ENCODE measurements around the gene OR2H2.

The OR2H2 gene

DNA sequence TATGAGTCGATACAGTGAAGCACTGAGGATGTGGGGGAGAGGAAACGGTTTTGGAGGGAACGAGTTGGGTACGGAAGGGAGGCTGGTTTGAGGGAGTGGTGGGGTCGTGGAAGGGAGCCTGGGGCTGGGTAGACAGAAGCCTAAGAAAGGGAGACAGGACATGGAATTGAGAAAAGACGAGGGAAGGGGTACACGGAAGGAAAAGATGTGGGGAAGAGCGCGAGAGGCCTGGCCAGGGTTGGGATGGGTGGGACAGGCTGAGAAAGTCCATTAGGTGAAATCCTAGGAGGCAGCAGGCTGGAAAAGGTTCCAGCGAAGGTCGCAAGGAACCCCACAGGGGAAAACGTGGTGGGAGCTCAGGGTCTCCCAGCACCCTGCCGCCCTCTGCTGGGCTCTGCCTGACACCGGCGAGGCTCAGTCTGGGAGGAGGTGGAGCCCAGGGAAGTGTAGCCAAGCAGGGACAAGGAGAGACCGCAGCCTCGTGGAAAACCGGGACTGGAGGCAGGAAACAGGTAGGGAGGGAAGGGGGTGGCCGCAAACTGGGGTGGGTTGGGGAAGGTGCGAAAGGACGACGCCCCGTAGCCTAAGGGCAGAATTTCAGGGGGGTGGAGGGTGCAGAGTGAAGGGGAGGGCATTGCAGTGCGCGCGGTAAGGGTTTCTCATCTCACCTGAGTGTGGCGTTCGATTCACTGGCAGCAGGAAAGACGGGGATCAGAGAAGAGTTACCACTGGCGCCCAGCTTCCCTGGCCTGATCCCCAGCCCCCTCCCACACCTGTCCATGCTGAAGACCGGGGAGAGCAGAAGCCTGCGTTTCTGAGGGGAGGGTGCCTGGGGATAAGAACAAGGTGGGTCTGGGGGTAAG, 43.7 kb downstream of the OR2H2 start (continued):
- TF ChIP-seq ZBTB11 (tag by site-specific recombination; conservative IDR thresholded peaks at IDR 0.05; ENCODE audit: low read depth), result peak; percentile 51
- peak; percentile 46; the same call in 1 of the 2 replicates for TF ChIP-seq ZFP69B (tag by site-specific recombination; IDR thresholded peaks at IDR 0.05)
- TF ChIP-seq, protein P1, sequence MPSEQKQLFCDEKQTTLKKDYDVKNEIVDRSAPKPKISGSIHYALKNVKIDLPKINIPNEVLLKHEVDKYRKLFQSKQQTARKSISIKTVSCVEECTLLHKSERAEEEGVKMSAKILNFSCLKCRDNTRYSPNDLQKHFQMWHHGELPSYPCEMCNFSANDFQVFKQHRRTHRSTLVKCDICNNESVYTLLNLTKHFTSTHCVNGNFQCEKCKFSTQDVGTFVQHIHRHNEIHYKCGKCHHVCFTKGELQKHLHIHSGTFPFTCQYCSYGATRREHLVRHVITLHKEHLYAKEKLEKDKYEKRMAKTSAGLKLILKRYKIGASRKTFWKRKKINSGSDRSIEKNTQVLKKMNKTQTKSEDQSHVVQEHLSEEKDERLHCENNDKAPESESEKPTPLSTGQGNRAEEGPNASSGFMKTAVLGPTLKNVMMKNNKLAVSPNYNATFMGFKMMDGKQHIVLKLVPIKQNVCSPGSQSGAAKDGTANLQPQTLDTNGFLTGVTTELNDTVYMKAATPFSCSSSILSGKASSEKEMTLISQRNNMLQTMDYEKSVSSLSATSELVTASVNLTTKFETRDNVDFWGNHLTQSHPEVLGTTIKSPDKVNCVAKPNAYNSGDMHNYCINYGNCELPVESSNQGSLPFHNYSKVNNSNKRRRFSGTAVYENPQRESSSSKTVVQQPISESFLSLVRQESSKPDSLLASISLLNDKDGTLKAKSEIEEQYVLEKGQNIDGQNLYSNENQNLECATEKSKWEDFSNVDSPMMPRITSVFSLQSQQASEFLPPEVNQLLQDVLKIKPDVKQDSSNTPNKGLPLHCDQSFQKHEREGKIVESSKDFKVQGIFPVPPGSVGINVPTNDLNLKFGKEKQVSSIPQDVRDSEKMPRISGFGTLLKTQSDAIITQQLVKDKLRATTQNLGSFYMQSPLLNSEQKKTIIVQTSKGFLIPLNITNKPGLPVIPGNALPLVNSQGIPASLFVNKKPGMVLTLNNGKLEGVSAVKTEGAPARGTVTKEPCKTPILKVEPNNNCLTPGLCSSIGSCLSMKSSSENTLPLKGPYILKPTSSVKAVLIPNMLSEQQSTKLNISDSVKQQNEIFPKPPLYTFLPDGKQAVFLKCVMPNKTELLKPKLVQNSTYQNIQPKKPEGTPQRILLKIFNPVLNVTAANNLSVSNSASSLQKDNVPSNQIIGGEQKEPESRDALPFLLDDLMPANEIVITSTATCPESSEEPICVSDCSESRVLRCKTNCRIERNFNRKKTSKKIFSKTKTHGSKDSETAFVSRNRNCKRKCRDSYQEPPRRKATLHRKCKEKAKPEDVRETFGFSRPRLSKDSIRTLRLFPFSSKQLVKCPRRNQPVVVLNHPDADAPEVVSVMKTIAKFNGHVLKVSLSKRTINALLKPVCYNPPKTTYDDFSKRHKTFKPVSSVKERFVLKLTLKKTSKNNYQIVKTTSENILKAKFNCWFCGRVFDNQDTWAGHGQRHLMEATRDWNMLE (tag by site-specific recombination; conservative IDR thresholded peaks at IDR 0.05; ENCODE audit: low read depth), result 0 out of 2 replicates have a peak, but pooled peaks have one; percentile 22
- peak; percentile 76 for TF ChIP-seq ZNF660 (tag by site-specific recombination; IDR thresholded peaks at IDR 0.05)
- TF ChIP-seq ZNF600 (tag by site-specific recombination; IDR thresholded peaks at IDR 0.05), result peak; percentile 99
- TF ChIP-seq ZNF148 (tag by site-specific recombination; IDR thresholded peaks at IDR 0.05; ENCODE audit: borderline replicate concordance), result no peak
- TF ChIP-seq ZNF121 (tag by site-specific recombination; IDR thresholded peaks at IDR 0.05), result no peak
- no peak for TF ChIP-seq ZNF302 (tag by site-specific recombination; IDR thresholded peaks at IDR 0.05; ENCODE audit: low read depth)
- TF ChIP-seq ZNF341 (tag by site-specific recombination; IDR thresholded peaks at IDR 0.05; ENCODE audit: low read depth), result peak; percentile 39
- TF ChIP-seq ZNF324 (tag by site-specific recombination; IDR thresholded peaks at IDR 0.05), result 0 out of 2 replicates have a peak, but pooled peaks have one; percentile 50
- TF ChIP-seq ZNF677 (tag by site-specific recombination; IDR thresholded peaks at IDR 0.05), result no peak
- peak; percentile 90 for TF ChIP-seq ZBTB8A (tag by site-specific recombination; IDR thresholded peaks at IDR 0.05)
- no peak; the same call in 1 of the 2 replicates for TF ChIP-seq MYNN (tag by site-specific recombination; IDR thresholded peaks at IDR 0.05; ENCODE audit: borderline replicate concordance)
- TF ChIP-seq ZIC2 (tag by site-specific recombination; IDR thresholded peaks at IDR 0.05), result peak; percentile 90
- no peak for TF ChIP-seq ZNF521 (tag by site-specific recombination; IDR thresholded peaks at IDR 0.05)
- TF ChIP-seq WT1 (tag by site-specific recombination; IDR thresholded peaks at IDR 0.05), result peak; percentile 4
- no peak for TF ChIP-seq ZNF223 (tag by site-specific recombination; IDR thresholded peaks at IDR 0.05)
- TF ChIP-seq ZNF311 (tag by site-specific recombination; IDR thresholded peaks at IDR 0.05; ENCODE audit: borderline replicate concordance), result no peak
- TF ChIP-seq MZF1 (tag by site-specific recombination; IDR thresholded peaks at IDR 0.05; ENCODE audit: borderline replicate concordance), result no peak; the same call in 1 of the 2 replicates
- peak; percentile 46; the same call in 1 of the 2 replicates for TF ChIP-seq ZNF561 (tag by site-specific recombination; IDR thresholded peaks at IDR 0.05; ENCODE audit: borderline replicate concordance)
- TF ChIP-seq KLF7 (tag by site-specific recombination; IDR thresholded peaks at IDR 0.05; ENCODE audit: borderline replicate concordance), result peak; percentile 71
- TF ChIP-seq ZNF555 (tag by site-specific recombination; conservative IDR thresholded peaks at IDR 0.05), result no peak
- TF ChIP-seq ZNF639 (tag by site-specific recombination; IDR thresholded peaks at IDR 0.05), result peak; percentile 62; the same call in 1 of the 2 replicates
- TF ChIP-seq, protein P2, sequence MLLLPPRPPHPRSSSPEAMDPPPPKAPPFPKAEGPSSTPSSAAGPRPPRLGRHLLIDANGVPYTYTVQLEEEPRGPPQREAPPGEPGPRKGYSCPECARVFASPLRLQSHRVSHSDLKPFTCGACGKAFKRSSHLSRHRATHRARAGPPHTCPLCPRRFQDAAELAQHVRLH (tag by site-specific recombination; IDR thresholded peaks at IDR 0.05), result peak; percentile 51; the same call in 1 of the 2 replicates
